LNCaP clone FGC (cell line): ENCODE data around the gene DLG3.

Experiments used
- DNase-seq: peaks from one replicate; pipeline ENCODE4 v3.0.0-alpha.2; 2011; ENCODE audit warnings: low read depth
- H3K4me3 ChIP-seq: 2 replicates; pipeline ENCODE4 v1.5.1; 2011; ENCODE audit warnings: mild to moderate bottlenecking, low read depth, low read length, control low read depth
- CTCF ChIP-seq: IDR thresholded peaks from 2 replicates; pipeline ENCODE4 v1.5.1; 2012; ENCODE audit warnings: mild to moderate bottlenecking; ENCODE audit not compliant: control insufficient read depth, insufficient read depth; ENCODE audit errors: extremely low read depth

DLG3 gene

GRCh38 chrX:70525733-70526132, 81.1 kb downstream of the DLG3 start:
- DNase-seq: peak; percentile 3
- no peak overlapping the region for H3K4me3 ChIP-seq
- TF ChIP-seq CTCF: no peak

GRCh38 chrX:70527053-70527452, 82.4 kb downstream of the DLG3 start:
- no peak for DNase-seq
- no peak overlapping the region for H3K4me3 ChIP-seq
- no peak for TF ChIP-seq CTCF

GRCh38 chrX:70527610-70528345, 83.1 kb downstream of the DLG3 start:
- no peak for TF ChIP-seq CTCF
- DNase-seq: no peak
- no peak overlapping the region for H3K4me3 ChIP-seq

GRCh38 chrX:70535198-70535597, 90.6 kb downstream of the DLG3 start:
- H3K4me3 ChIP-seq: no peak overlapping the region
- TF ChIP-seq CTCF: no peak
- DNase-seq: no peak

GRCh38 chrX:70549429-70549828, 104.8 kb downstream of the DLG3 start:
- no peak overlapping the region for H3K4me3 ChIP-seq
- no peak for TF ChIP-seq CTCF
- no peak for DNase-seq

- H3K4me3 ChIP-seq: no peak overlapping the region
- DNase-seq: no peak
- TF ChIP-seq CTCF: no peak
Observed at GRCh38 chrX:70552130-70552704, 107.6 kb downstream of the DLG3 start.

GRCh38 chrX:70553516-70553915, 108.9 kb downstream of the DLG3 start:
- H3K4me3 ChIP-seq: no peak overlapping the region
- no peak for DNase-seq
- TF ChIP-seq CTCF: no peak
